DOHH2 (cell line): ENCODE measurements around the gene PARS2.

Source experiments
- EZH2phosphoT487 ChIP-seq: fragments of 200-600 bp; sonication (generic); IDR thresholded peaks from 2 replicates; pipeline ENCODE4 v1.6.1; 2017; ENCODE audit warnings: borderline replicate concordance, mild to moderate bottlenecking, antibody characterized with exemption, low read length, moderate library complexity, mixed read lengths
- TF ChIP-seq, protein P1 (sequence below): fragments of 200-600 bp; sonication (generic); IDR thresholded peaks from one replicate; pipeline ENCODE4 v1.5.1; 2014; ENCODE audit warnings: antibody characterized with exemption, mild to moderate bottlenecking, low read depth, low read length; ENCODE audit not compliant: poor library complexity, severe bottlenecking

DNA sequence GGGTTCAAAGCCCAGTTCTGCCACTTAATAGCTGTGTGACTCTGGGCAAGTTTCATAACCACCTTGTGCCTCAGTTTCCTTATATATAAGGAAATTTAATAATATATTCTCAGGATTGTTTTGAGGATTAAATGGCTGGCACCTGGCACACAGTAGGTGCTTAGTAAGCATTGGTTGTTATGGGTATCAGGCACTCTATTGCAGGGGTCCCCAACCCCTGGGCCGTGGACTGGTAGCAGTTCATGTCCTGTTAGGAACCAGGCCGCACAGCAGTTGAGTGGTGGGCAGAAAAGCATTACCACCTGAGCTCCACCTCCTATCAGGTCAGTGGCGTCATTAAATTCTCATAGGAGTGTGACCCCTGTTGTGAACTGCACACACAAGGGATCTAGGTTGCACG is 18.5 kb downstream of the PARS2 start:
- TF ChIP-seq, protein P1, sequence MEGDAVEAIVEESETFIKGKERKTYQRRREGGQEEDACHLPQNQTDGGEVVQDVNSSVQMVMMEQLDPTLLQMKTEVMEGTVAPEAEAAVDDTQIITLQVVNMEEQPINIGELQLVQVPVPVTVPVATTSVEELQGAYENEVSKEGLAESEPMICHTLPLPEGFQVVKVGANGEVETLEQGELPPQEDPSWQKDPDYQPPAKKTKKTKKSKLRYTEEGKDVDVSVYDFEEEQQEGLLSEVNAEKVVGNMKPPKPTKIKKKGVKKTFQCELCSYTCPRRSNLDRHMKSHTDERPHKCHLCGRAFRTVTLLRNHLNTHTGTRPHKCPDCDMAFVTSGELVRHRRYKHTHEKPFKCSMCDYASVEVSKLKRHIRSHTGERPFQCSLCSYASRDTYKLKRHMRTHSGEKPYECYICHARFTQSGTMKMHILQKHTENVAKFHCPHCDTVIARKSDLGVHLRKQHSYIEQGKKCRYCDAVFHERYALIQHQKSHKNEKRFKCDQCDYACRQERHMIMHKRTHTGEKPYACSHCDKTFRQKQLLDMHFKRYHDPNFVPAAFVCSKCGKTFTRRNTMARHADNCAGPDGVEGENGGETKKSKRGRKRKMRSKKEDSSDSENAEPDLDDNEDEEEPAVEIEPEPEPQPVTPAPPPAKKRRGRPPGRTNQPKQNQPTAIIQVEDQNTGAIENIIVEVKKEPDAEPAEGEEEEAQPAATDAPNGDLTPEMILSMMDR: no peak
- TF ChIP-seq EZH2phosphoT487: no peak
